Measurements from ENCODE around the gene OSTN. TPM values are rescaled to one million over a fixed set of nuclear protein-coding genes. Genes with fewer than 3 reads are reported as not detected.
"Not testable (repeated sequence)": the region's sequence is repeated elsewhere in the genome, so short reads cannot be mapped to it uniquely, and the experiment has no call there.

OSTN gene
- total RNA-seq, 1 experiment from 2014 or later: not detected

DNA sequence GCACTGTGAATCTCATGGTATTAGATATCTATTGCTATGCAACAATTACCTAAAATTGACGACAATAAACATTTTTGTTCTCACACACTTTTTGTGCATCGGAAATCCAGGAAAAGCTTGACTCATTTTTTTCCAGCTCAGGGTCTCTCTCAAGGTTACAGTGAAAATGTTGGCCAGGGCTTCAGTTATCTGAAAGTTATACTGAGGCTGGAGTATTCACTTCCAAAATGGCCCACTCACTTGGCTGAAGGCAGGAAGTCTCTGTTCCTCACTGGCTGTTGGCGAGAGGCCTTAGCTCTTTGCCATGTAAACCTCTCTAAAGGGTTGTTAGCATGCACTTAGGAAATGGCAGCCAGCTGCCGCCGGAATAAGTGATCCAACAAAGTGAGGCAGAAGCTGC, 41.4 kb downstream of the OSTN start:
- BruUV-seq (replicated peaks): no TSS peak
- intact Hi-C loops (cut with micrococcal nuclease; ENCODE audit: unreplicated experiment) (loop anchor here (5.0 to 10.0 kb wide), 2 partner anchors 94 to 147 kb away; partner anchors contain the start of gene UTS2B), in situ Hi-C loops (cut with HindIII; ENCODE audit: low pct_unique_long_range_greater_than_20kb, low sequenced_read_pairs) (no loop called here)
- Histone ChIP-seq H3K36me3 (ENCODE audit: control insufficient read depth, insufficient read depth, low read length) (no peaks in the 10 kb centered on the region), H3K4me1 (ENCODE audit: control insufficient read depth, insufficient read depth, low read length) (peaks cover 18% of the 10 kb centered on the region), H3K27ac (ENCODE audit: low read length) (no peak overlapping the region), H3K4me3 (ENCODE audit: low read depth in 2 of 2, low read length in 2 of 2) (no peak overlapping the region), H3K27me3 (ENCODE audit: control insufficient read depth, insufficient read depth, low read length) (no peaks in the 10 kb centered on the region), H3K9me3 (ENCODE audit: control insufficient read depth, insufficient read depth, low read depth, low read length) (no peaks in the 10 kb centered on the region; the same call in 1 of the 2 replicates)
- ChIA-PET POLR2A (no interaction called here), CTCF (no interaction called here)
- DNase-seq (ENCODE audit: low read depth, low spot score) (no peak), ATAC-seq (no peak)
- TF ChIP-seq TCF7L2 (IDR thresholded peaks at IDR 0.05; ENCODE audit: low read depth, low read length) (no peak), SIN3A (IDR thresholded peaks at IDR 0.05; ENCODE audit: borderline replicate concordance, insufficient read depth, low read depth, low read length) (no peak), POLR2AphosphoS5 (IDR thresholded peaks at IDR 0.05; ENCODE audit: low read depth, low read length) (no peak)
- TF ChIP-seq, protein P1, sequence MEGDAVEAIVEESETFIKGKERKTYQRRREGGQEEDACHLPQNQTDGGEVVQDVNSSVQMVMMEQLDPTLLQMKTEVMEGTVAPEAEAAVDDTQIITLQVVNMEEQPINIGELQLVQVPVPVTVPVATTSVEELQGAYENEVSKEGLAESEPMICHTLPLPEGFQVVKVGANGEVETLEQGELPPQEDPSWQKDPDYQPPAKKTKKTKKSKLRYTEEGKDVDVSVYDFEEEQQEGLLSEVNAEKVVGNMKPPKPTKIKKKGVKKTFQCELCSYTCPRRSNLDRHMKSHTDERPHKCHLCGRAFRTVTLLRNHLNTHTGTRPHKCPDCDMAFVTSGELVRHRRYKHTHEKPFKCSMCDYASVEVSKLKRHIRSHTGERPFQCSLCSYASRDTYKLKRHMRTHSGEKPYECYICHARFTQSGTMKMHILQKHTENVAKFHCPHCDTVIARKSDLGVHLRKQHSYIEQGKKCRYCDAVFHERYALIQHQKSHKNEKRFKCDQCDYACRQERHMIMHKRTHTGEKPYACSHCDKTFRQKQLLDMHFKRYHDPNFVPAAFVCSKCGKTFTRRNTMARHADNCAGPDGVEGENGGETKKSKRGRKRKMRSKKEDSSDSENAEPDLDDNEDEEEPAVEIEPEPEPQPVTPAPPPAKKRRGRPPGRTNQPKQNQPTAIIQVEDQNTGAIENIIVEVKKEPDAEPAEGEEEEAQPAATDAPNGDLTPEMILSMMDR (IDR thresholded peaks at IDR 0.05): no peak
- TF ChIP-seq, protein P2, sequence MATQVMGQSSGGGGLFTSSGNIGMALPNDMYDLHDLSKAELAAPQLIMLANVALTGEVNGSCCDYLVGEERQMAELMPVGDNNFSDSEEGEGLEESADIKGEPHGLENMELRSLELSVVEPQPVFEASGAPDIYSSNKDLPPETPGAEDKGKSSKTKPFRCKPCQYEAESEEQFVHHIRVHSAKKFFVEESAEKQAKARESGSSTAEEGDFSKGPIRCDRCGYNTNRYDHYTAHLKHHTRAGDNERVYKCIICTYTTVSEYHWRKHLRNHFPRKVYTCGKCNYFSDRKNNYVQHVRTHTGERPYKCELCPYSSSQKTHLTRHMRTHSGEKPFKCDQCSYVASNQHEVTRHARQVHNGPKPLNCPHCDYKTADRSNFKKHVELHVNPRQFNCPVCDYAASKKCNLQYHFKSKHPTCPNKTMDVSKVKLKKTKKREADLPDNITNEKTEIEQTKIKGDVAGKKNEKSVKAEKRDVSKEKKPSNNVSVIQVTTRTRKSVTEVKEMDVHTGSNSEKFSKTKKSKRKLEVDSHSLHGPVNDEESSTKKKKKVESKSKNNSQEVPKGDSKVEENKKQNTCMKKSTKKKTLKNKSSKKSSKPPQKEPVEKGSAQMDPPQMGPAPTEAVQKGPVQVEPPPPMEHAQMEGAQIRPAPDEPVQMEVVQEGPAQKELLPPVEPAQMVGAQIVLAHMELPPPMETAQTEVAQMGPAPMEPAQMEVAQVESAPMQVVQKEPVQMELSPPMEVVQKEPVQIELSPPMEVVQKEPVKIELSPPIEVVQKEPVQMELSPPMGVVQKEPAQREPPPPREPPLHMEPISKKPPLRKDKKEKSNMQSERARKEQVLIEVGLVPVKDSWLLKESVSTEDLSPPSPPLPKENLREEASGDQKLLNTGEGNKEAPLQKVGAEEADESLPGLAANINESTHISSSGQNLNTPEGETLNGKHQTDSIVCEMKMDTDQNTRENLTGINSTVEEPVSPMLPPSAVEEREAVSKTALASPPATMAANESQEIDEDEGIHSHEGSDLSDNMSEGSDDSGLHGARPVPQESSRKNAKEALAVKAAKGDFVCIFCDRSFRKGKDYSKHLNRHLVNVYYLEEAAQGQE (IDR thresholded peaks at IDR 0.05; ENCODE audit: insufficient read depth in 1 of 2, low read depth in 2 of 2, low read length in 1 of 2): no peak

DNA sequence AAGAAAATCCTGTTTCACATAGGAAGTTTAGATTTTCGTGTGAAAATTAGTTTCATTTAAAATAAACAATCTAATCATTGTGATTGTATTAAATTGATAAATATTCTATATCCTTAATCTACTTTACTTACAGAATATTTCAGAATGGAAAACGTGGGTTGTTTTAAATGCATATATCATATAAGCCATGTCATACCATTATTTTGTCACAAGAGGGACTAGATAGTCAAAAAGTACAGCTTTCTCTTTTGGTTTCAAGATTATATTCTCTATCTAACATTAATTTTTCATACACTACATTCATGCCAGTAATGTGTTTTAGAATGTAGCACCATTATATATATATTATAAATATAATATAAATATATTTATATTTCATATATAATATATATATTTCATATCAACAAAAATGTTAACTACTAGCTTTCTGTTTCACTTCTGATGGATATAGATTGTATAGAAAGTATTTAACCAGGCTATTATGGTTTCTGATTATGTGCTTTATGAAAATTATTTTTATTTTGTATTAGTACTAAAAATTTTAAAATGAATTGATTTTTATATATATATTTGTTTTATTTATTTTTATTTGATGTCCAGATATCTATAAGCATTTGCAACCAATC, 45.3 kb downstream of the OSTN start:
- POLR2A ChIA-PET: no interaction called here
- no peak for ATAC-seq
- no TSS peak for BruUV-seq (replicated peaks)
- in situ Hi-C loops (cut with HindIII; ENCODE audit: low pct_unique_long_range_greater_than_20kb, low sequenced_read_pairs): no loop called here
- CTCF ChIA-PET: interaction anchor here (0.6 kb wide), 1 partner anchor 160 kb away, joined by 5 read pairs; no protein-coding TSS in a partner anchor
- Histone ChIP-seq H3K36me3 (ENCODE audit: control insufficient read depth, insufficient read depth, low read length) (no peaks in the 10 kb centered on the region), H3K27ac (ENCODE audit: low read length) (no peak overlapping the region), H3K27me3 (ENCODE audit: control insufficient read depth, insufficient read depth, low read length) (no peaks in the 10 kb centered on the region), H3K9me3 (ENCODE audit: control insufficient read depth, insufficient read depth, low read depth, low read length) (no peaks in the 10 kb centered on the region; the same call in 1 of the 2 replicates), H3K4me1 (ENCODE audit: control insufficient read depth, insufficient read depth, low read length) (no peaks in the 10 kb centered on the region), H3K4me3 (ENCODE audit: low read depth in 2 of 2, low read length in 2 of 2) (no peak overlapping the region)
- no peak for DNase-seq (ENCODE audit: low read depth, low spot score)
- intact Hi-C loops (cut with micrococcal nuclease; ENCODE audit: unreplicated experiment): loop anchor here (5.0 to 10.0 kb wide), 2 partner anchors 90 to 143 kb away; partner anchors contain the start of gene UTS2B
- no peak for TF ChIP-seq POLR2AphosphoS5 (IDR thresholded peaks at IDR 0.05; ENCODE audit: low read depth, low read length)

DNA sequence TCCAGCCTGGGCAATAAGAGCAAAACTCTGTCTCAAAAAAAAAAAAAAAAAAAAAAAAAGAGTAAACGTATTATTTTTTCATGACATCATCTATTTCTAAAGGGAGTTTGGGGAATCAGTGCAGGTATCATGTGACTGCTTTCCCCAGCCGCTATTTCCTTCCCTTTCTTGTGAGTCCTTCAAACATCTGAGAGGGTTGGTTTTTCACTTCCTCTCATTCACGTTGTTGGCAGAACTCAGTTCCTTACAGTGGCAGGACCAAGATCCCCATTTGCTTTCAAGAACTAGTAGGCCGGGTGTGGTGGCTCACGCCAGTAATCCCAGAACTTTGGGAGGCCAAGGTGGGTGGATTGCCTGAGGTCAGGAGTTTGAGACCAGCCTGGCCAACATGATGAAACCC, 47.0 kb downstream of the OSTN start:
- POLR2A ChIA-PET; H3K27me3 ChIP-seq (ENCODE audit: control insufficient read depth, insufficient read depth, low read length); in situ Hi-C loops (cut with HindIII; ENCODE audit: low pct_unique_long_range_greater_than_20kb, low sequenced_read_pairs); H3K9me3 ChIP-seq (ENCODE audit: control insufficient read depth, insufficient read depth, low read depth, low read length); H3K4me1 ChIP-seq (ENCODE audit: control insufficient read depth, insufficient read depth, low read length); DNase-seq (ENCODE audit: low read depth, low spot score); ATAC-seq; BruUV-seq (replicated peaks); H3K4me3 ChIP-seq (ENCODE audit: low read depth in 2 of 2, low read length in 2 of 2); H3K36me3 ChIP-seq (ENCODE audit: control insufficient read depth, insufficient read depth, low read length); H3K27ac ChIP-seq (ENCODE audit: low read length): not testable (repeated sequence)
- intact Hi-C loops (cut with micrococcal nuclease; ENCODE audit: unreplicated experiment): loop anchor here (10.0 kb wide), 1 partner anchor 89 kb away; the partner anchor contains the start of gene UTS2B
- CTCF ChIA-PET: interaction anchor here (0.7 kb wide), 1 partner anchor 34 kb away, joined by 9 read pairs; no protein-coding TSS in a partner anchor
